HG03066 (cell line): ENCODE results near the gene ADGRD1.

Source experiments
- ATAC-seq: cut with Tn5 transposase; IDR thresholded peaks from one replicate; pipeline ENCODE4 v1.9.1; 2021; ENCODE audit warnings: low read depth; ENCODE audit not compliant: unreplicated experiment

Gene ADGRD1

DNA sequence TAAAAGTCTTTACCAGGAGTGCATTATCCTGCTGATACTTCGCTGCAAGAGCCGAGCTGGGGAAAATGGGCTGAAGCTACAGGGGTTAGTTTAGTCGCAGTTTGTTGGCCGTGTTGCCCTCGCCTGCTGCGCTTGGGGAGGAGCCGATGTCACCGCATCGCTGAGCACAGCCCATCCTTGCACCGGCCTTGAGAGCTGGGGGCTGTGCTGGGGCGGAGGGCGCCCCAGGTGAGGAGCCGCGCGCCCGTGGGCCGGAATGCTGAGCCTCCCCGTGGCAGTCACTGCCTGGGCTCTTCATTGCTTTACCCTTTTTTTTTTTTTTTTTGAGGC is 50.0 kb downstream of the ADGRD1 start:
- ATAC-seq = no peak

DNA sequence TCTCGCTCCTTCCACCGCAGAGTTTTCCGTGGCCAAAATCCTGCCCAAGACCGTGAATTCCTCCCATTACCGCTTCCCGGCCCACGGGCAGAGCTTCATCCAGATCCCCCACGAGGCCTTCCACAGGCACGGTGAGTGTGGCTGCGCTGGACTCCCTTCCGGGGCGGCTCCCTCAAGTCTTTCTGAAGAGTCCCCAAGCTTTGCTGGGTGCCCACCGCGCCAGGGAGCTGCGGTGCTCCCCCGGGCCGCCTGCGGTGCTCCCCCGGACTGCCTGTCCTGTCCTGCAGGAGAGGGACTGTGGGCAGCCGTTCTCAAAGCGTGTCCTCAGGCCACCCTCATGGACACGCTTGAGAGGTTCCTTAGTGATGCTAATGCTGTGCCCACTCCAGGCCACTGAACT is 50.5 kb downstream of the ADGRD1 start:
- ATAC-seq = no peak

DNA sequence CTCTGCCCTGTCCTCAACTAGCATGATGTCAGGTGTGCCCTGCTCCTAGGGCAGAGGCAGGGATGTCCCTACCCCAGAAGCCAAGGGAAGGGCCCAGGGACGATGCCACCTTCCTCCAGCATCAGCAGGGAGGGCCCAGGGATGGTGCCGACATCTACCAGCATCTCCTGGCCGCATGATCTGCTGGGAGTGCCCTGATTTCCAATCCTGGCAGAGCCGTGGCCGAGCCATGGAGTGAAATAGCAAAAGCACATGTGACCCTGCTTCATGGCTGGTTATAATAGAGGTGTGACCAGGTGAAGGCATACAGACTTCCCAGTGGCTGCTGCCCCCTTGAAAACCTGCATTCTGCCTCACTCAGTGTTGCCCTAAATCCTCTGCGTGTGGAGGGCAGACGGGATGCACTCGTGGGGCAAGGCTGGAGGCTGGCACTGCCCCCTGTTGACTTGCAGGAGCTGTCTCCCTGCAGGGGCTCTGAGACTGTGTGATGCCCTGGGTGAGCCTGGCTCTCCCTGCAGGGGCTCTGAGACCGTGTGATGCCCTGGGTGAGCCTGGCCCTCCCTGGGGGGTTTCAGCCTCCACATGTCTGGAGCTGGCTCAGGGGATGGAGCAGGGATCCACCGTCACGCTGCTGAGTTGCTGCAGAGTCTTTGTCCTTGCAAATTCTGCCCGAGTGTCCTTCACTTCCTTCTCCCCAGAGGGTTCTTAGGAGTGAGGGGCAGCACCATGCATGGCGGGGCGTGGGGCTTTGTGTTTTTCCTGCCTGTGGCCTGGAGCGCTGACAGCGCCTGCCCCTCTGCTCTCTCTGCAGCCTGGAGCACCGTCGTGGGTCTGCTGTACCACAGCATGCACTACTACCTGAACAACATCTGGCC is 51.7 kb downstream of the ADGRD1 start:
- ATAC-seq = no peak

DNA sequence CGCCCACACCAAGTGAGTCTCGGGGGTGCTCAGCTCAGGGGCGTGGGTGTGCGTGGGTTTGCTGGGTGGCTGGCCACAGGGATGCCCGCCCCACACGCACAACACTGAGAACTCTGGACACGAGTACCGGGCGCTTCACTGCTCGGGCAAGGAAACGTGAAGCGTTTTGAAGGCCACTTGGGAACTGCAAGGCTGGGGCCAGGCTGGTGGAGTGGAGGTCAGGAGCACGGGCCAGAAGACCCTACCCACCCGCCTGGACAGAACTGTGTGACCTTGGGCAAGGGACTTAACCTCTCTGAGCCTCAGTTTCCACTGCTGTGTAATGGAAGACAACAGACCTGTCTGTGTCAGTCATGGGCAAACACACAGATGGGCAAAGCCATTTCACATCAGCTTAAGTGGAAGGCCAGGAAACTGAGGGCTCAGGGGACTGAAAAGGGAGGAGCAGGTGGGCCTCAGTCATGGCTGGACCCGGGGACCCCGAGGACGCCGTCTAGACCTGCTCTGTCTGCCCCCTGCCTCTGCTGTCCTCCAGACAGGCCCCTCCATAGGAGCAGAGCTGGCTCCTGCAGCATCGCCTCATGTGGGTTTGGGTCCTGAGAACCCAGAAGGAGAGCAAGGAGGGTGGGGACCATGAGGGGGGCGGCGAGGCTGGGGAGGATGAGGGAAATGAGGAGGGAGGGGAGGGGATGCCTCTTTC is 52.5 kb downstream of the ADGRD1 start:
- ATAC-seq = no peak

DNA sequence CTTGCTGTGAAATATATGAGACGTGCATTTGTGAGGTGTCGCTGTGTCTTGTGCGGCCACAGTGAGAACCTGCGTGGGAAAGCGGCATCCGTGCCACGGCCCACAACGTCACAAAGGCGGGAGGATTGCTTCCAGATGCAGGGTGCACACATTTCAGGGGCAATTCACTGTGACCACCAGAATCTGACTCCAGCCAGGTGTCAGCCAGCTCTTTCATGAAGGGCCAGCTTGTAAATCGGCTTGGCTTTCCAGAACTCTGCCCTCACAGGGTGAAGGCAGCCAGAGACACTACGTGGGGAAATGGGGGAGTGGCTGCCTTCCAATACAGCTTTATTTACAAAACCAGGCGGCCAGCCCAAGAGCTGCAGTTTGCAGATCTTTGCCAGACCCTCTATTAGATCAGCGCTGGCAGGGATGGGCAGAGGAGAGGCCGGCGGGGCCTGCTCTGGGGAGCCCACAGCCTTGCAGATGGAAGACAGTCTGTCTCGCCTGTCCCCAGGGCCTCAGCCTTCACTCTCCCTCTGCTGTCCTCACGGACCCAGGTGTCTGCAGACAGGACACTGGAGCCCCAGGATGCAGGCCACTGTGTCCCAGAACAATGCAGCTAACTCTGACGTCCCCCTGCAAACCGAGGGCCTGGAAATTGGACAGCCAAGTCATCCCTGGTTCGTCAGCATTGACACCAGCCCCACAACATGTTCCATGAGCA is 53.5 kb downstream of the ADGRD1 start:
- no peak for ATAC-seq

DNA sequence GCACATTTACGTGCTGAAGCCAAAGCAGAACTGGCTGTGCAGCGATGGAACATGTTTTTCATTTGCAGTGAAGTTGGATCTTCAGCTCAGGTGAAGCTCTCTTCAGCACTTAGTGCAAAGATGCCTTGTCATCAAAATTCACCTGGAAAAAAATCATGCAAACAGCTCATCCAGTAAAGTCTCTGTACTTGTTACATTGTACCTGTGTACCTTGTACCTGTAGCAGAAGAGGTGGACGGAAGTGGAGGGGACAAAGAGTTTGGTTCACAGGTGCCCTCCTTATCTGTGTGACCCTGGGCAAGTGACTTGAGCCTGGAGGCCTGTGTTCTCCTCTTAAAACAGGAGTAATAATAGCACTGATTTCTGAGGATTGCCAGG is 54.0 kb downstream of the ADGRD1 start:
- ATAC-seq = no peak

DNA sequence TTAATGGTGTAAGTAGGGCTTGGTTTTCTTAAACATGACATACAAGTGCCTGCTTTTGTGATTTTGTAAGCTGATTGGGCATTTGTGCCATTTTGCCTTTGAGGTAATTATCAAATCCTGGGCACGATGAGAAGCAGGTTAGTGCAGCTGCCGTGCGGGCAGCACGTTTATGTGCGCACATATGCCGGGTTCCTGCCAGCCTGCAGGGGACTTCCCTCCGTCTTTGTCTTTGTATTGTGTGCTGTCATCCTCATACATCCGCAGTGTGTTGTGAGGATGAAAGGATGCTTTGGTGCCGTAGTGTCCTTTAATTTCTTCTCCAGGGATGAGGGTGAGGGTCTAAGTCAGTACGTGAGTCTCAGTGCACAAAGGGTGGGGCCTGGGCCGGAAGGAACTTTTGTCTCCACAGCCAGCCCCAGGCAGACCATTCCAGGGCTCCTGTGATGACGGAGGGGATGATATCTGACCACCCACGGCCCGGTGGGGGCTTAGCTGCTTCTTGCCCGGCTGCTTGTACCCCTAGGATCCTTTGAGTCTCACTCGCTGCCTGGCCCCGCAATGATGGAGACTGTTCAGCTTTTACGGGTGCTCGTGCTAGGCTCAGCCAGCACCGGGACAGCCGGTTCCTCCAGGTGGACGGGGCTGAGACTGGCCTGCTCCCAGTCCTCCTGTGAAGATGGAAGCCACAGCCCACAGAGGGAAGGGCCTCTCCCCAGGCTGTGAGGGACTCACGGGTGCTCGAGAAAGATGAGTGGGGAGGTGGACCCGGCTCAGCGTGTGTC is 54.6 kb downstream of the ADGRD1 start:
- ATAC-seq = no peak

DNA sequence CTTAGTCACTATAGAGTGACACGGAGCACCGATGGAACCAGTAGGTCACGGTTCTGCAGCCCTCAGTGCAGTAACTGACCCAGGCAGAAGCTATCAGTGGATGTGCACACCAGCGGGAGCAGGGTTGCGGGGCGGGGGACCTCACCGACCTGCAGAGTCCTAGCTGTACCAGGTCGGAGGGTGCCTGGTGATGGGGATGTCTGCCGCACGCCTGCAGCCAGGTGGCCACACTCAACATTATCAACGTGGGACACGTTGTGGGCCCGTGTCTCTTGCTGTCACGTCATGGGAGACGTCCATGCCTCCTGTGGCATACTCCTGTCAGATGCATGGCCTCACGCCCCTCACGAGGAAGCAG is 55.2 kb downstream of the ADGRD1 start:
- ATAC-seq = no peak

DNA sequence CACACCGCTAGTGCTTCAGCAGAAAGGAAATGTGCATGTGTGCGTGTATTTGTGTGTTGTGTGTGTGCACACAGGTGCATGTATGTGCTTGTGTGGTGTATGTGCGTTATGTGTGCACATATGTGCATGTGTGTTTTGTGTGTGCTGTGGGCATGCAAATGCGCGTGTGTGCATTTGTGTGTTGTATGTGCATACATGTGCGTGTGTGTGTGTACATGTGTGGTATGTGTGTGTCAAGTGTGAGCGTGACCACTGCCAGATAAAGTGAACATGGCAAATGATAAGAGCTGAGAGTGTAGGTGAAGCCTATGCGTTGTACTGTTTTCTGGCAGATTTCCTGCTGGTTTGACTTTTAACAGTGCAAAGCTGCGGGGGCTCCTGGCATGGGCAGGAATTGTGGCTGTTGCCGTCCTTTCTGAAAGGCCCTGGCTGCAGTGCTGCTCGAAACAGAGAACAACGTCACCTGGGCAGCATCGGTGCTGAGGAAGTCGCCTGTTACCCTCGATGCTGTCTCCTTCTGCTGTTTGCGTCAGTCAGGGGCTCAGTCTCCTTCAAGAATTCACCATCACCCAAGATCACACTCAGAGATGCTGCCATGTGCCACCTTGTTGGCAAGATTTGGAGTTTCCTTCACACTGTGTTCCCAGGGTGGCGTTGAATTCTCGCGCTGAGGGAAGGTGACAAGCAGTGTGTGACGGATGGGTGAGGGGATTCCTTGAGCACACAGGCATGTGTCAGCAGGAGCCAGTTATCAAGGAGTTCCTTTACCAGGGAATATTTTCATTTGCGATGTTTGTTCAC is 56.1 kb downstream of the ADGRD1 start:
- ATAC-seq = no peak

DNA sequence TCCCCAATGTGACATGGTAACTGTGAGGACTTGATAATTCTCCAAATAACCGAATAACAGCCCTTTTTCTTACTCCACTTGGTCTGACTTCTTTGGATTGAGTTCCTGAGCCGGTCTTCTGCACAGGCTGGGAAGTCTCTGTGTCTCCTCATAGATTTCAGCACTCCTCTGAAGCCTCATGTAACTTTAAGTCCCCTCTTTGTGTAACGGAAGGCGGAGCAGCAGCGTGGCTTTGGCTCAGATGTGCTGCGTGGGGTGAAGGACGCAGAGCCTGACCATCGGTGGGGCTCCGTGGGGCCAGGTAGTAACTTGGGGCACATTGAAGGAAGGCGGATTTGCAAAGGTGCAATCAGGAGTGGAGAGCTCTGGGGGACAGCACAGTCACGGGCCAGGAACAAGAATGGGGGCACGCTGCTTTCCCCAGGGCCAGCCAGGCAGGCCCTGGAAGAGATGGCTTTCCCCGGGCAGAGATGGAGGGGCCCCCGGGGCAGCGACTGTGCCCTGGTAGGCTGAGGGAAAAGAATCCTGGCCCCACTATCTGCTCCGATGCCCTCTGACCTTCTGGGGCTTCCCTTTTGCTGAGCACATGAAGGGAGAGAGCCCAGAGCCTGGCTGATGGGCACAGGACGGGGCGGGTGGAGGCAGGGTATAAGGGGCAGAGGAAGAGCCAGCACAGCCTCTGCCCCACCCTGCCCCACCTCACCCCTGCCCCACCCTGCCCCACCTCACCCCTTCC is 56.9 kb downstream of the ADGRD1 start:
- ATAC-seq = no peak

DNA sequence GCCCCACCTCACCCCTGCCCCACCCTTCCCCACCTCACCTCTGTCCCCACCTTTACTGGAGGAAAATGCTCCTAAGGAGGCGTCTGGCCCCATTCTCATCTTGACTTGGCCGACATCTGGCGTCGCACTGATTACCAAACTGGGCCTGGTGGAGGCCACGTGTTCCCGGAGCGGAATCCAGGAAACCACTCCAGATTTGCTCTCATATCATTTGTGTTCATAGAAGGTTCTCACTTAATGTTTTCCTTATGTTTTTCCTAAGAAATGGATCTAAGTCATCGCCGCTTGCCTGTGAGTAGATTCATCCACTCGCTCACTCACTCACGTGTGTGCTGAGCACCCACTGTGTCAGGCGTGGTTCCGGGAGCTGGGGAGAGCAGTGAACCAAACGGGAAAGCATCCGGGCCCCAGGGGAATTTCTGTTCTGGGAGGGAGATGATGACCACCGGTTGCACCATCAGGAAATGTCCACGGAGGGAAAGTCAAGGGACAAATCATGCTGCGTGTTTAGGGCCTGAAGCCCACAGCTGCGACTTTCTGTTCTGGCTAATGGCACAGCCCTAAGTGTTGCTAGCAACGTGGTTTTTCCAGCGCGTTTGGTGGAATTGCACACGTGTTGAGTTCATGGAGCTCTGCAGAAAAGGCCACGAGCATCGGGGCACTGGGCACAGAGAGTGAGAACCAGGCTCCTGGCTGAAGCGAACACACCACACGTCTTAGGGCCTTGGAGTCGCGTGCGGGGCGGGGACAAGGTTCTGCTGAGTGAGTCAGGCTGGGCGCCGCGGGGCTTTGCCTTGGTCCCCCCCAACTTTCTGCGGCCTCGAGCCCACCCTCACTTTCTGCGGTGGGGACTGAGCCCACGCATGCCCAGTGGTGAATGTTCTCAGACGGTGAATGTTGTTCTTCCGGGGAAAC is 57.7 kb downstream of the ADGRD1 start:
- ATAC-seq = no peak

DNA sequence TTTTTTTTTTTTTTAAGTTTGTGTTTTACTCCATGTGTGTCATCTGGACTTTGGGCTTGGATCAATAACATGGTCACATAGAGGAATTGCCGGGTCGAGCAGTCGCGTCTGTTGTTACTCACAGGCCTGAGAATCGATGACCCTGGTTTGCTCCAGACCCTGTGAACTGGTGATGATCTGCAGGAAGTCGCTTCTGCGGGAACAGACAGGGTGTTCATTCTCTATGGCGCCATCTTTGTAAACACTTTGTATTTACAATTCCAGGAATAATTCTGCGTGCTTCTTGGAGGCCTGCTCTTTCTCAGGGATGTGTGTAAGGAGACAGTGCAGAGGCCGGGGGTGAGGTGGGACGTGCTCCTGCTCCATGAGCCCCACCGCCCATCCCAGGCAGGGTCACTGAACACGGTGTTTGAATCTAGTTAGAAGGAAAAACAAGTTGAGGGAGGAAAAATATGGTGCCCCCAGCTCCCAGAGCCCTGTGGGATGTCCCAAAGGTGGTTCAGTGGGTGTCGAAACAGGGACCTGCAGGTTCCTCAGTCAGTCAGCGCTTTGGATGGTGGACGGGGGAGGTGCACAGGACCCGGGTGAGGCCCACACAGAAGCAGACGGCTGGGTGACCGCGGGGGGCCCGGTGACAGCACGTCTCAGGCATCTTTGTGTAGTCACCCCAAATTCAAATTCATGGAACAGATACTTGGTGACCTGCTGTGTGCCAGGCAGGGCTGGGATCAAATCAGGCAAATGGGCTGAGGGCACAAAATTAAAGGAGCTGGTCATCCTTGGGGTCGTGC is 58.8 kb downstream of the ADGRD1 start:
- ATAC-seq = no peak

DNA sequence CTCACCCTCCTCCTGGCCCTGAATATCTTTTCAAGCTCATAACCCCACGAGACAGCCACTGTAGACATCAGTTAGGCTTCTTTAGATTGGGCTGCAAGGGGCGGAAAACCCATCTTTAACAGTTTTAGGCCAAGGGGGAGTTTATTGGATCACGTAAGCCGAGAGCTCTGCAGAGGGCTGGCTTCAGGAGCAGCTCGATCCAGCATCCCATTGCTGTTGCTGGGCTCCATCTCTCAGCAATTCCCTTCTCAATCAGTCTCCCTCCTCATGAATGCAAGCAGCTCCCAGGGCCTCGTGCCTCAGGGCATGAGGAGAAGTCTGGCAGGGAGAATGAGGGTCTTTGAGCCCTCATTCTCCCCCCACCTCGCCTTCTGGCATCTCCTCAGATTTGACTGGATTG is 59.4 kb downstream of the ADGRD1 start:
- ATAC-seq = no peak

DNA sequence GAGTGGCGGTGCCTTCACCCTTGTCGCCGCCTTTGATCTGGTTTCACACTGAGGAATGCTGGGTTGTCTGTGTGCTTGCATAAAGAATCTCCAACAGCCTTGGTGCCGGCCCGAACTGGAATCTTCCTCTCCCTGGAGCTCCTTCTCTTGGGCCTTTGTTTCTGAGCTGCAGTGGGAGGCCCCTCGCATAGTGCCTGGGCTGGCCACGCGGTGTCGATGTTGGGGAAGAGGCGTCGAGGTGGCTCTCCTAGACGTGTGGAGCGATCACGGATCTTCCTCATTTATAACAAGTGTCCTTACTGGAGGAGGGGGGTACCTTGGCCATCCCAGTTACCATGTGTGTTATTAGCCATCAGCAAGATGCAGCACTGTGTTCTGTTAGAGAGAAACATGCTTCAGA is 60.6 kb downstream of the ADGRD1 start:
- no peak for ATAC-seq

DNA sequence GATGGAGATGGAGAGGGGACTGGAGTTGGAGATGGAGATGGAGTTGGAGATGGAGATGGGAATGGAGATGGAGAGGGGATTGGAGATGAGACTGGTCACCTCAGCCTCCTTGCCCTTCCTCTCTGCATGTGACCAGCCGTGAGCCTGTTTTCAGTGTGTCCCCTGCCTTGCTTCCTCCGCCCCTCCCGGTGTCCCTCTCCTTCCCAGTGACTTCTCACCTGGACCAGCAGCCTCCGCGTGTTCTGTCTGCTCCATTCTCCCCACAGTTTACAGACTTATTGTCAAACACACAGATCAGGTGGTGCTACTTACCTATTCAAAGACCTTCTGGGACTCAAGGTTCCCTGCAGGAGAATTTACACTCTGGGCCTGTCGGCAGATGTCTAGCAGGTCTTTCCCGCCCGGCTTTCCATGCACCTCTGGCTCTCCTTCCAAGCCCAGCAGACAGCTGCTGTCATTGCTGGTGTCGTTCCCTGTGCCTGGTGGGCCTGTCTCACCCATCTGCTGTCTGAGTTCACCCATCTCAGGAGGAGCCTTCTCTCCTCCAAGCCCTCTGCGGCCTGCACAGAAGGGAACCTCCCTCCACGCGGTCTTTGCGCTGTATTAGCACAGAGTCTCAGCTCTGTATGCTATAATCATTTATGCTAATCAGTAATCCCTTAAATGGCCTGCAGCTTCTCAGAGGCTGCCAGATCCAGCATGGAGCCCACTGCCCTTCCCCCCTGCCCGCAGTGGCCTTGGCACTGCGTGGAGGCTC is 62.1 kb downstream of the ADGRD1 start:
- no peak for ATAC-seq

DNA sequence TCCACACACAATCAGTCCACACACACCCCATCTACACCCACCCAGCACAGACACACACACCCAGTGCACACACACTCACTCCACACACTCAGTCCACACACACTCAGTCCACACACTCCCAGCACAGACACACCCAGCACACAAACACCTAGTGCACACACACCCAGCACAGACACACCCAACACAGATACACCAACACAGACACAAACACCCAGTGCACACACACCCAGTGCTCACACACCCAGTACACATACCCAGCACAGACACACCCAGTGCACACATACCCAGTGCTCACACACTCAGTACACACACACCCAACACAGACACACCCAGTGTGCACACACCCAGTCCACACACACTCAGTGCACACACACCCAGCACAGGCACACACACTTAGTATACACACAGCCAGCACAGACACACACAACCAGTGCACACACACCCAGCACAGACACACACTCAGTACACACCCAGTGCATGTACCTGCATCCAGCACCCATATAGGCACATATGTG is 63.8 kb downstream of the ADGRD1 start:
- ATAC-seq = no peak
